Hepatocyte (in vitro differentiated cells): Measurements from ENCODE around the gene RYR3. TPM values are rescaled to one million over a fixed set of nuclear protein-coding genes. Genes with fewer than 3 reads are reported as not detected.

Experiments
- DNase-seq: peaks from one replicate; pipeline ENCODE4 v3.0.0-alpha.2; 2016; ENCODE audit warnings: low spot score
- H2AFZ ChIP-seq: fragments of 200-600 bp; sonication (generic); 2 replicates; pipeline ENCODE4 v1.6.0; 2016; ENCODE audit warnings: antibody characterized with exemption, mild to moderate bottlenecking
- H3K27ac ChIP-seq: fragments of 200-600 bp; sonication (generic); 2 replicates; pipeline ENCODE4 v1.5.1; 2016; ENCODE audit warnings: mild to moderate bottlenecking
- H3K27me3 ChIP-seq: fragments of 200-600 bp; sonication (generic); 2 replicates; pipeline ENCODE4 v1.6.1; 2016
- H3K36me3 ChIP-seq: fragments of 200-600 bp; sonication (generic); replicated peaks from 2 replicates; pipeline ENCODE4 v1.5.1; 2016; ENCODE audit warnings: low read depth; ENCODE audit not compliant: insufficient read depth
- H3K4me1 ChIP-seq: fragments of 200-600 bp; sonication (generic); 2 replicates; pipeline ENCODE4 v1.5.1; 2016; ENCODE audit warnings: mild to moderate bottlenecking, moderate library complexity; ENCODE audit not compliant: insufficient read depth
- H3K4me2 ChIP-seq: fragments of 200-600 bp; sonication (generic); 2 replicates; pipeline ENCODE4 v1.6.0; 2016
- H3K4me3 ChIP-seq: fragments of 200-600 bp; sonication (generic); 2 replicates; pipeline ENCODE4 v1.5.1; 2016; ENCODE audit warnings: mild to moderate bottlenecking
- H3K79me2 ChIP-seq: fragments of 200-600 bp; sonication (generic); 2 replicates; pipeline ENCODE4 v1.6.0; 2017; ENCODE audit warnings: mild to moderate bottlenecking
- H3K9me2 ChIP-seq: fragments of 200-600 bp; sonication (generic); replicated peaks from 2 replicates; pipeline ENCODE4 v1.6.0; 2017; ENCODE audit warnings: mild to moderate bottlenecking; ENCODE audit not compliant: insufficient read depth
- H3K9me3 ChIP-seq: fragments of 200-600 bp; sonication (generic); 2 replicates; pipeline ENCODE4 v1.5.1; 2016; ENCODE audit warnings: low read depth, mild to moderate bottlenecking
- H4K20me1 ChIP-seq: fragments of 200-600 bp; sonication (generic); 2 replicates; pipeline ENCODE4 v1.6.0; 2016; ENCODE audit warnings: mild to moderate bottlenecking; ENCODE audit not compliant: insufficient read depth, poor library complexity, severe bottlenecking
- CTCF ChIP-seq: fragments of 200-600 bp; sonication (generic); IDR thresholded peaks from 2 replicates; pipeline ENCODE4 v1.5.1; 2016; ENCODE audit warnings: antibody characterized with exemption, mild to moderate bottlenecking; ENCODE audit not compliant: poor library complexity
- EZH2 ChIP-seq: fragments of 200-600 bp; sonication (generic); IDR thresholded peaks from 2 replicates; pipeline ENCODE4 v1.6.1; 2016; ENCODE audit warnings: antibody characterized with exemption, mild to moderate bottlenecking, borderline replicate concordance
- EZH2phosphoT487 ChIP-seq: fragments of 200-600 bp; sonication (generic); IDR thresholded peaks from one replicate; pipeline ENCODE4 v1.6.1; 2018; ENCODE audit warnings: antibody characterized with exemption, mild to moderate bottlenecking, low read depth, moderate library complexity; ENCODE audit not compliant: unreplicated experiment, severe bottlenecking
- WGBS: methylation state at CpG from one replicate; pipeline ENCODE4 v1.1.6; 2016; ENCODE audit warnings: low lambda C conversion rate; ENCODE audit errors: missing lambda C conversion rate; 5-methylcytosine and 5-hydroxymethylcytosine counted together
- polyA plus RNA-seq: library from polyadenylated mRNA; unstranded; fragments of >200 nt; fragmentation: Nextera tagmentation; extraction: Ambion mirVana; gene quantifications from 2 replicates; pipeline ENCODE4 v1.2.1, GENCODE V29; 2016
- total RNA-seq: library from RNA; depleted of rRNA; stranded (reverse); fragments of >200 nt; gene quantifications from 2 replicates; pipeline ENCODE4 v1.2.3, GENCODE V29; 2014

Gene RYR3
- total and polyA plus RNA-seq, 2 experiments from 2014 or later: 0.36 to 0.37 TPM

- H3K36me3 ChIP-seq: no peaks in the 10 kb centered on the region
- H3K4me3 ChIP-seq: no peak overlapping the region
- 92% methylated on average over 2 of the region's 2 CpGs for WGBS
- no peaks in the 10 kb centered on the region for H3K9me3 ChIP-seq
- no peaks in the 10 kb centered on the region for H4K20me1 ChIP-seq
- H3K79me2 ChIP-seq: no peaks in the 10 kb centered on the region
- H2AFZ ChIP-seq: no peak overlapping the region
- H3K9me2 ChIP-seq: no peaks in the 10 kb centered on the region
- H3K4me1 ChIP-seq: no peaks in the 10 kb centered on the region
- H3K4me2 ChIP-seq: no peak overlapping the region
- DNase-seq: no peak
- TF ChIP-seq EZH2: no peak
- no peak for TF ChIP-seq EZH2phosphoT487
- TF ChIP-seq CTCF: no peak
- no peak overlapping the region for H3K27ac ChIP-seq
- no peaks in the 10 kb centered on the region for H3K27me3 ChIP-seq
These were observed 68.2 kb downstream of the RYR3 start for GRCh38 chr15:33378866-33379480.

- no peak overlapping the region for H3K27ac ChIP-seq
- no peaks in the 10 kb centered on the region for H3K27me3 ChIP-seq
These were observed 69.6 kb downstream of the RYR3 start for GRCh38 chr15:33380406-33380805.

GRCh38 chr15:33382491-33382890 is 71.7 kb downstream of the RYR3 start:
- Histone ChIP-seq H3K4me2 (no peak overlapping the region), H2AFZ (no peak overlapping the region), H3K4me1 (no peaks in the 10 kb centered on the region), H4K20me1 (no peaks in the 10 kb centered on the region), H3K79me2 (no peaks in the 10 kb centered on the region), H3K27me3 (no peaks in the 10 kb centered on the region), H3K36me3 (no peaks in the 10 kb centered on the region), H3K4me3 (no peak overlapping the region), H3K9me2 (no peaks in the 10 kb centered on the region), H3K9me3 (no peaks in the 10 kb centered on the region), H3K27ac (no peak overlapping the region)
- TF ChIP-seq CTCF (no peak), EZH2 (no peak), EZH2phosphoT487 (no peak)
- no peak for DNase-seq
- WGBS: 86% methylated on average over 3 of the region's 3 CpGs

More at GRCh38 chr15:33380406-33380805, 69.6 kb downstream of the RYR3 start:
- Histone ChIP-seq H3K4me3 (no peak overlapping the region), H3K4me2 (no peak overlapping the region), H3K4me1 (no peaks in the 10 kb centered on the region), H4K20me1 (no peaks in the 10 kb centered on the region), H2AFZ (no peak overlapping the region), H3K9me3 (no peaks in the 10 kb centered on the region), H3K36me3 (no peaks in the 10 kb centered on the region), H3K79me2 (no peaks in the 10 kb centered on the region), H3K9me2 (no peaks in the 10 kb centered on the region)
- 93% methylated on average over 8 of the region's 8 CpGs for WGBS
- DNase-seq: no peak
- no peak for TF ChIP-seq CTCF
- TF ChIP-seq EZH2phosphoT487: no peak
